Measurements from ENCODE around the gene EEF1AKMT3.

EEF1AKMT3 gene

GRCh38 chr12:57764662-57765002 lies 7.8 kb upstream of the EEF1AKMT3 start:
- no peak for DNase-seq (ENCODE audit: low spot score)
- TF ChIP-seq CTCF (IDR thresholded peaks at IDR 0.05; ENCODE audit: extremely low read depth, missing control alignments), result no peak

- TF ChIP-seq CTCF (IDR thresholded peaks at IDR 0.05; ENCODE audit: extremely low read depth, missing control alignments), result peak; percentile 59
- peak; percentile 67 for DNase-seq (ENCODE audit: low spot score)
Observed at GRCh38 chr12:57765003-57765697, 7.3 kb upstream of the EEF1AKMT3 start.

- no peak for DNase-seq (ENCODE audit: low spot score)
- no peak for TF ChIP-seq CTCF (IDR thresholded peaks at IDR 0.05; ENCODE audit: extremely low read depth, missing control alignments)
Observed at GRCh38 chr12:57765698-57766463, 6.5 kb upstream of the EEF1AKMT3 start.

GRCh38 chr12:57766464-57767304 lies 5.7 kb upstream of the EEF1AKMT3 start, which contains the start of gene CYP27B1:
Gene CYP27B1 (minus strand): TSS chr12:57767078. CDS start chr12:57767041, 37 bp downstream.
- DNase-seq (ENCODE audit: low spot score), result no peak
- TF ChIP-seq CTCF (IDR thresholded peaks at IDR 0.05; ENCODE audit: extremely low read depth, missing control alignments), result no peak

GRCh38 chr12:57767305-57767698 lies 5.1 kb upstream of the EEF1AKMT3 start:
- DNase-seq (ENCODE audit: low spot score), result no peak
- TF ChIP-seq CTCF (IDR thresholded peaks at IDR 0.05; ENCODE audit: extremely low read depth, missing control alignments), result no peak

GRCh38 chr12:57767876-57768275 lies 4.5 kb upstream of the EEF1AKMT3 start:
- DNase-seq (ENCODE audit: low spot score), result no peak
- TF ChIP-seq CTCF (IDR thresholded peaks at IDR 0.05; ENCODE audit: extremely low read depth, missing control alignments), result no peak
